Measurements from ENCODE around the gene SIAH3.

- no peak for TF ChIP-seq EZH2 (IDR thresholded peaks at IDR 0.05; ENCODE audit: low read depth, unreplicated experiment)
- TF ChIP-seq POLR2AphosphoS5 (IDR thresholded peaks at IDR 0.05; ENCODE audit: low read depth), result no peak
- TF ChIP-seq CTCF (conservative IDR thresholded peaks at IDR 0.05; ENCODE audit: low read depth in 2 of 2), result no peak
- TF ChIP-seq JUNB (IDR thresholded peaks at IDR 0.05; ENCODE audit: unreplicated experiment), result no peak
- no peak for TF ChIP-seq STAT1 (IDR thresholded peaks at IDR 0.05; ENCODE audit: unreplicated experiment)
- TF ChIP-seq REST (IDR thresholded peaks at IDR 0.05; ENCODE audit: unreplicated experiment), result no peak
- TF ChIP-seq EZH2phosphoT487 (IDR thresholded peaks at IDR 0.05; ENCODE audit: unreplicated experiment), result no peak
- TF ChIP-seq CREB1 (CRISPR knock-in tag; IDR thresholded peaks at IDR 0.05; ENCODE audit: low read depth), result no peak
- TF ChIP-seq ZNF462 (CRISPR knock-in tag; IDR thresholded peaks at IDR 0.05), result no peak
- no peak for TF ChIP-seq ZNF114 (CRISPR knock-in tag; IDR thresholded peaks at IDR 0.05)
- no peak for TF ChIP-seq NANOG (IDR thresholded peaks at IDR 0.05; ENCODE audit: borderline replicate concordance)
These were observed 12.4 kb upstream of the SIAH3 start for GRCh38 chr13:45863709-45864590.

Measured in GM23338 (cell line).